ENCODE results near the gene TRIM44.

GRCh38 chr11:35748644-35749043 lies 86.1 kb downstream of the TRIM44 start:
- no peak for TF ChIP-seq POLR2A (IDR thresholded peaks at IDR 0.05; ENCODE audit: low read depth, low read length)
- no peak for TF ChIP-seq TAF1 (IDR thresholded peaks at IDR 0.05; ENCODE audit: borderline replicate concordance, low read depth, low read length)
- no peak for TF ChIP-seq POLR2AphosphoS5 (IDR thresholded peaks at IDR 0.05; ENCODE audit: low read depth, low read length)

Data from GM12892 (cell line).